8988T (cell line): ENCODE data around the gene CADPS2.
"Not testable (repeated sequence)": the region's sequence is repeated elsewhere in the genome, so short reads cannot be mapped to it uniquely, and the experiment has no call there.

ENCODE experiments used
- DNase-seq: peaks from one replicate; pipeline ENCODE4 v3.0.0; 2011

The CADPS2 gene

GRCh38 chr7:122849322-122849956 is 36.8 kb downstream of the CADPS2 start:
- no peak for DNase-seq

- no peak for DNase-seq
Observed at GRCh38 chr7:122847871-122848473, 38.3 kb downstream of the CADPS2 start.

- DNase-seq = no peak
Observed at GRCh38 chr7:122846591-122846990, 39.7 kb downstream of the CADPS2 start.

- DNase-seq = no peak
Observed at GRCh38 chr7:122845286-122845685, 41.0 kb downstream of the CADPS2 start.

- no peak for DNase-seq
Observed at GRCh38 chr7:122844191-122844988, 41.9 kb downstream of the CADPS2 start.

GRCh38 chr7:122842971-122843370 is 43.3 kb downstream of the CADPS2 start:
- no peak for DNase-seq

- not testable (repeated sequence) for DNase-seq
Observed at GRCh38 chr7:122836286-122836685, 50.0 kb downstream of the CADPS2 start.

- not testable (repeated sequence) for DNase-seq
Observed at GRCh38 chr7:122834571-122834942, 51.7 kb downstream of the CADPS2 start.

GRCh38 chr7:122833888-122834570 is 52.2 kb downstream of the CADPS2 start:
- no peak for DNase-seq

GRCh38 chr7:122831436-122831835 is 54.8 kb downstream of the CADPS2 start:
- DNase-seq = no peak

- DNase-seq = no peak
Observed at GRCh38 chr7:122829962-122830361, 56.3 kb downstream of the CADPS2 start.

- DNase-seq = no peak
Observed at GRCh38 chr7:122827763-122828162, 58.5 kb downstream of the CADPS2 start.

- no peak for DNase-seq
Observed at GRCh38 chr7:122813845-122814244, 72.4 kb downstream of the CADPS2 start.

- no peak for DNase-seq
Observed at GRCh38 chr7:122803851-122804250, 82.4 kb downstream of the CADPS2 start.

- DNase-seq = peak; percentile 5
Observed at GRCh38 chr7:122803323-122803722, 82.9 kb downstream of the CADPS2 start.

- DNase-seq = no peak
Observed at GRCh38 chr7:122802301-122802751, 83.9 kb downstream of the CADPS2 start.

GRCh38 chr7:122791959-122792545 is 94.2 kb downstream of the CADPS2 start:
- DNase-seq = no peak

- DNase-seq = no peak
Observed at GRCh38 chr7:122790591-122790990, 95.7 kb downstream of the CADPS2 start.

GRCh38 chr7:122790132-122790531 is 96.1 kb downstream of the CADPS2 start:
- no peak for DNase-seq

- no peak for DNase-seq
Observed at GRCh38 chr7:122789156-122789555, 97.1 kb downstream of the CADPS2 start.

GRCh38 chr7:122770686-122771335 is 115.4 kb downstream of the CADPS2 start:
- DNase-seq = no peak

- DNase-seq = no peak
Observed at GRCh38 chr7:122768827-122769226, 117.4 kb downstream of the CADPS2 start.
